GM12878 (cell line): ENCODE results near the gene WSCD2. TPM values are rescaled to one million over a fixed set of nuclear protein-coding genes. Genes with fewer than 3 reads are reported as not detected.

ENCODE experiments used
- ATAC-seq: fragments of 200-7000 bp; cut with Tn5 transposase; 3 replicates; pipeline ENCODE4 v1.9.1; 2020; ENCODE audit warnings: mild to moderate bottlenecking, moderate library complexity
- BruUV-seq: library from RNA; stranded (reverse); fragments of 400-500 nt; replicated peaks from 2 replicates; lab custom pipeline; 2021; lab: Mats Ljungman, UMichigan
- CTCF ChIA-PET: fragments of 300-600 bp; sonication (Branson Sonifier 250); formaldehyde crosslinking; extraction: SDS; loops from one replicate; lab custom pipeline; 2021; ENCODE audit warnings: inconsistent platforms; lab: Yijun Ruan, JAX
- POLR2A ChIA-PET: fragments of 350-600 bp; formaldehyde crosslinking; extraction: SDS; loops from one replicate; lab custom pipeline; 2021; ENCODE audit warnings: inconsistent platforms; lab: Charles Lee
- RAD21 ChIA-PET: fragments of 300-600 bp; sonication (Branson Sonifier 250); formaldehyde crosslinking; loops from one replicate; lab custom pipeline; 2023; ENCODE audit warnings: antibody characterized with exemption; ENCODE audit not compliant: unreplicated experiment; lab: Charles Lee
- SMC1A ChIA-PET: fragments of 300-600 bp; sonication (Branson Sonifier 250); formaldehyde crosslinking; loops from one replicate; lab custom pipeline; 2023; ENCODE audit not compliant: unreplicated experiment, uncharacterized antibody; lab: Charles Lee
- DNase-seq: peaks from one replicate; pipeline ENCODE4 v3.0.0-alpha.2; 2011; ENCODE audit warnings: low read depth, low spot score
- FAIRE-seq: peaks from 3 replicates; lab custom pipeline; 2011; peaks lifted over from hg19 to GRCh38; lab: Jason Lieb, UNC
- H2AFZ ChIP-seq: 2 replicates; pipeline ENCODE4 v1.6.0; 2011; ENCODE audit warnings: low read depth, low read length, control low read depth; ENCODE audit not compliant: control insufficient read depth
- H3K27ac ChIP-seq: 2 replicates; pipeline ENCODE4 v1.5.1; 2011; ENCODE audit warnings: control low read depth; ENCODE audit not compliant: control insufficient read depth, insufficient read depth
- H3K27me3 ChIP-seq, 2 experiments: replicated peaks in 1 of 2; 2 replicates each; pipeline versions ENCODE4 v1.6.0 to v1.6.1; 2011; ENCODE audit warnings: low read length in 1 of 2; ENCODE audit not compliant: control insufficient read depth in 2 of 2, insufficient read depth in 2 of 2
- H3K36me3 ChIP-seq, 2 experiments: 2 replicates each; pipeline ENCODE4 v1.5.1; 2011; ENCODE audit warnings: low read length in 1 of 2; ENCODE audit not compliant: control insufficient read depth in 2 of 2, insufficient read depth in 2 of 2
- H3K4me1 ChIP-seq: 2 replicates; pipeline ENCODE4 v1.6.1; 2011; ENCODE audit warnings: mild to moderate bottlenecking, low read length, moderate library complexity, mixed read lengths; ENCODE audit not compliant: control insufficient read depth, insufficient read depth
- H3K4me2 ChIP-seq: 2 replicates; pipeline ENCODE4 v1.6.0; 2011; ENCODE audit warnings: control low read depth; ENCODE audit not compliant: control insufficient read depth, insufficient read depth
- H3K4me3 ChIP-seq: fragments of 200-600 bp; sonication (generic); 2 replicates; pipeline ENCODE4 v1.5.1; 2016
- H3K79me2 ChIP-seq: 2 replicates; pipeline ENCODE4 v1.6.0; 2011; ENCODE audit warnings: low read length; ENCODE audit not compliant: control insufficient read depth, insufficient read depth
- H3K9ac ChIP-seq: 2 replicates; pipeline ENCODE4 v1.8.0; 2011; ENCODE audit warnings: low read length, control low read depth, mixed read lengths; ENCODE audit not compliant: control insufficient read depth, insufficient read depth
- H3K9me3 ChIP-seq: replicated peaks from 3 replicates; pipeline ENCODE4 v1.5.1; 2011; ENCODE audit warnings: mild to moderate bottlenecking, low read length; ENCODE audit not compliant: control insufficient read depth, insufficient read depth
- H4K20me1 ChIP-seq: 2 replicates; pipeline ENCODE4 v1.6.0; 2011; ENCODE audit not compliant: control insufficient read depth, insufficient read depth
- BCL11A ChIP-seq: IDR thresholded peaks from 2 replicates; pipeline ENCODE4 v1.6.1; 2011; ENCODE audit warnings: low read depth, low read length
- CEBPZ ChIP-seq: fragments of 150-350 bp; IDR thresholded peaks from 2 replicates; pipeline ENCODE4 v1.6.1; 2016; ENCODE audit warnings: low read depth, low read length
- GATAD2B ChIP-seq: fragments of 450-650 bp; conservative IDR thresholded peaks from 2 replicates; pipeline ENCODE4 v1.6.1; 2017; ENCODE audit warnings: low read depth, mild to moderate bottlenecking, moderate library complexity
- HDGF ChIP-seq: fragments of 450-650 bp; IDR thresholded peaks from 2 replicates; pipeline ENCODE4 v1.6.1; 2016; ENCODE audit warnings: antibody characterized with exemption
- MEF2A ChIP-seq: IDR thresholded peaks from 2 replicates; pipeline ENCODE4 v1.6.1; 2011; ENCODE audit warnings: low read depth, mild to moderate bottlenecking, low read length, moderate library complexity; ENCODE audit not compliant: insufficient read depth
- SIN3A ChIP-seq: IDR thresholded peaks from 2 replicates; pipeline ENCODE4 v1.6.1; 2012; ENCODE audit warnings: low read depth, low read length, improper control_type of control experiment
- SUPT20H ChIP-seq: IDR thresholded peaks from 2 replicates; pipeline ENCODE4 v1.6.1; 2011; ENCODE audit warnings: low read depth, mild to moderate bottlenecking, low read length, moderate library complexity, borderline replicate concordance; ENCODE audit not compliant: control insufficient read depth
- TARDBP ChIP-seq: IDR thresholded peaks from 2 replicates; pipeline ENCODE4 v1.6.1; 2016; ENCODE audit warnings: borderline replicate concordance
- ZBTB33 ChIP-seq: fragments of 450-650 bp; IDR thresholded peaks from 2 replicates; pipeline ENCODE4 v1.6.1; 2017; ENCODE audit warnings: mild to moderate bottlenecking
- ZNF622 ChIP-seq: fragments of 450-650 bp; IDR thresholded peaks from 2 replicates; pipeline ENCODE4 v1.6.1; 2017; ENCODE audit warnings: mild to moderate bottlenecking, inconsistent platforms
- WGBS: methylation state at CpG from one replicate; pipeline ENCODE4 v1.1.6; 2016; ENCODE audit warnings: low lambda C conversion rate; ENCODE audit not compliant: insufficient replicate concordance, insufficient coverage; ENCODE audit errors: missing lambda C conversion rate; 5-methylcytosine and 5-hydroxymethylcytosine counted together
- in situ Hi-C: fragments of 300-500 bp; cut with MboI; formaldehyde crosslinking; loops from 9 replicates; pipeline ENCODE4 v1.14.3; 2018; ENCODE audit warnings: mixed read lengths
- intact Hi-C: fragments of 100-400 bp; cut with micrococcal nuclease; formaldehyde crosslinking; loops from one replicate; pipeline ENCODE4 v1.14.2; 2022; ENCODE audit not compliant: unreplicated experiment
- polyA plus RNA-seq, 11 experiments: library from polyadenylated mRNA; depleted of rRNA in 4 of 11; unstranded in 6 of 11; stranded (reverse) in 5 of 11; fragments of >200 nt; fragmentation: Nextera tagmentation in 4 of 11; fragmentation: Illumina TruSeq in 1 of 11; extraction: Ambion mirVana in 4 of 11; extraction: Trizol in 1 of 11; gene quantifications; 1 replicate in 1 of 11; 2 replicates in 10 of 11; pipeline versions ENCODE4 v1.2.1 to v1.2.3, GENCODE V29; 2011 to 2016; ENCODE audit warnings: inconsistent platforms in 2 of 11, missing spikeins in 2 of 11, low read depth in 1 of 11
- total RNA-seq, 4 experiments: library from RNA; depleted of rRNA in 3 of 4; stranded (reverse); fragments of >200 nt in 3 of 4; fragmentation: Illumina TruSeq in 1 of 4; extraction: Trizol in 1 of 4; gene quantifications; 2 replicates each; pipeline versions ENCODE4 v1.2.1 to v1.2.3, GENCODE V29; 2013 to 2021

WSCD2 gene
- total and polyA plus RNA-seq, 10 of the 15 experiments (the other 5 are each of a cell fraction or from before 2014, with no cell fraction given): 0.41 TPM; not detected in 9

GRCh38 chr12:108289350-108290161 is 160.5 kb downstream of the WSCD2 start (continued):
- no peak for TF ChIP-seq CEBPZ
- no peak for TF ChIP-seq SIN3A

GRCh38 chr12:108295641-108296040 is 166.6 kb downstream of the WSCD2 start:
- peaks cover 43% of the 10 kb centered on the region for H3K4me1 ChIP-seq
- 55% methylated on average over 5 of the region's 8 CpGs for WGBS
- POLR2A ChIA-PET: interaction anchor here (1.6 kb wide), 1 partner anchor 19 kb away, joined by 3 read pairs; no protein-coding TSS in a partner anchor

More at GRCh38 chr12:108295641-108296040, 166.6 kb downstream of the WSCD2 start:
- Histone ChIP-seq H2AFZ (no peak overlapping the region), H3K9ac (no peak overlapping the region), H4K20me1 (no peaks in the 10 kb centered on the region; the same call in 1 of the 2 replicates), H3K4me3 (no peak overlapping the region), H3K79me2 (no peaks in the 10 kb centered on the region), H3K9me3 (no peaks in the 10 kb centered on the region), H3K4me2 (no peak overlapping the region), H3K36me3 (peaks cover 3 to 13% of the 10 kb centered on the region in 2 experiments; a peak in 3 of 4 replicates), H3K27ac (no peak overlapping the region), H3K27me3 (no peaks in the 10 kb centered on the region)
- ATAC-seq (no peak), FAIRE-seq (no peak), DNase-seq (no peak)
- no TSS peak for BruUV-seq
- SMC1A ChIA-PET: interaction anchor here (0.5 to 2.2 kb wide), 5 partner anchors 13 to 200 kb away, joined by 3 to 4 read pairs (median 3); no protein-coding TSS in a partner anchor
- RAD21 ChIA-PET: no interaction called here
- intact Hi-C loops (no loop called here), in situ Hi-C loops (no loop called here)
- no peak for TF ChIP-seq BCL11A
- no peak for TF ChIP-seq ZBTB33
- no peak for TF ChIP-seq GATAD2B
- TF ChIP-seq HDGF: no peak
- no peak for TF ChIP-seq TARDBP
- TF ChIP-seq ZNF622: no peak
- TF ChIP-seq MEF2A: no peak
- TF ChIP-seq SUPT20H: no peak
- TF ChIP-seq SIN3A: no peak
- CTCF ChIA-PET: no interaction called here
